Breast epithelium (tissue), 3 donors: ENCODE data around the gene DKKL1.

Experiments used
- POLR2A ChIP-seq: fragments of 450-650 bp; IDR thresholded peaks from one replicate; pipeline ENCODE4 v1.6.1; 2016; ENCODE audit warnings: antibody characterized with exemption, mild to moderate bottlenecking, moderate library complexity
- POLR2AphosphoS5 ChIP-seq, 3 donors: sonication (generic); formaldehyde crosslinking; IDR thresholded peaks; one replicate each; pipeline ENCODE4 v1.6.1; 2017; ENCODE audit warnings: antibody characterized with exemption in 3 of 3
- TF ChIP-seq, protein P1 (sequence below), 3 donors: fragments of 450-650 bp; IDR thresholded peaks; one replicate each; pipeline ENCODE4 v1.5.1; 2016 to 2017; ENCODE audit warnings: antibody characterized with exemption in 3 of 3, mild to moderate bottlenecking in 3 of 3, moderate library complexity in 3 of 3

DNA sequence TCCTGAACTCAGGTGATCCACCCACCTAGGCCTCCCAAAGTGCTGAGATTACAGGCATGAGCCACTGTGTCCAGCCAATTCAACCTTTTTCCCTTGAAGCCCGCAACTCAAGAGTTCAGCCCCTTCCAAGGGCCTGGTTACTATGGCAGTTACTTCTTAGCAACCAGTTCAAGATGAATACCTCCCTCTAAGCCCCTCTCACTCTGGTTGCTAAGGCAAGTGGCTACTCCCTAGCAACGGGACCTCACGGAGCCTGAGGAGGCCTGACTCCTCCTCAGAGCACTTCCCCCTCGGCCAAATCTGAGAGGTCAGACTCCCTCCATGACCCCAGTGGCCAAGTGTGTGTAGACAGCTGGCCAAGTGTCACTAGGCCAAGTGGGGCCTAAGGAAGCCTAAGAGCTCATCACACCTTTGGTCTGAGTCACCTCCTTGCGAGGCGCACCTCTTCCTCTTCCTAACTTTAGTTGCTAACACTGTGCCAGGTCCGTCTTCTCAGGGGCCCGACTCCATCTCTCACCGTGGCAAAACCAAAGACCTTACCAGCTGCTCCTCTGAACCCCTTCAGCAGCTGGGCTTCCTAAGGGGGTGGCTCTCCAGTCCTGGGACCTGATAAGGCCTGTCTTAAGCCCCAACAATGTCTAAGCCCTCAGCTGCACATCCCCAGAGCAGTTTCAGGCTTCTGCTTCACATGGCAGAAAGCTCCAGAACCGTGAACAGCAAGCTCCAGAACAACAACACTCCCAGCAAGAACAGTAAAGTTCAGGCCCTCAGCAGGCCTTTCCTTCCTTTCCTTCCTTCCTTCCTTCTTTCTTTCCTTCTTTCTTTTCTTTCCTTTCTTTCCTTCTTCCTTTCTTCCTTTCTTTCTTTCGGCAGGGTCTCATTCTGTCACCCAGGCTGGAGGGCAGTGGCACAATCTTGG, 18.9 kb upstream of the DKKL1 start:
- TF ChIP-seq, protein P1, sequence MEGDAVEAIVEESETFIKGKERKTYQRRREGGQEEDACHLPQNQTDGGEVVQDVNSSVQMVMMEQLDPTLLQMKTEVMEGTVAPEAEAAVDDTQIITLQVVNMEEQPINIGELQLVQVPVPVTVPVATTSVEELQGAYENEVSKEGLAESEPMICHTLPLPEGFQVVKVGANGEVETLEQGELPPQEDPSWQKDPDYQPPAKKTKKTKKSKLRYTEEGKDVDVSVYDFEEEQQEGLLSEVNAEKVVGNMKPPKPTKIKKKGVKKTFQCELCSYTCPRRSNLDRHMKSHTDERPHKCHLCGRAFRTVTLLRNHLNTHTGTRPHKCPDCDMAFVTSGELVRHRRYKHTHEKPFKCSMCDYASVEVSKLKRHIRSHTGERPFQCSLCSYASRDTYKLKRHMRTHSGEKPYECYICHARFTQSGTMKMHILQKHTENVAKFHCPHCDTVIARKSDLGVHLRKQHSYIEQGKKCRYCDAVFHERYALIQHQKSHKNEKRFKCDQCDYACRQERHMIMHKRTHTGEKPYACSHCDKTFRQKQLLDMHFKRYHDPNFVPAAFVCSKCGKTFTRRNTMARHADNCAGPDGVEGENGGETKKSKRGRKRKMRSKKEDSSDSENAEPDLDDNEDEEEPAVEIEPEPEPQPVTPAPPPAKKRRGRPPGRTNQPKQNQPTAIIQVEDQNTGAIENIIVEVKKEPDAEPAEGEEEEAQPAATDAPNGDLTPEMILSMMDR (IDR thresholded peaks at IDR 0.05): no peak
- no peak for TF ChIP-seq POLR2AphosphoS5 (IDR thresholded peaks at IDR 0.05)
- TF ChIP-seq POLR2A: no peak
